ENCODE data around the gene NFKBIE. TPM values are rescaled to one million over a fixed set of nuclear protein-coding genes. Genes with fewer than 3 reads are reported as not detected.

Gene NFKBIE
- total and polyA plus RNA-seq, 9 of the 15 experiments (the other 6 are each of a cell fraction or from before 2014, with no cell fraction given): 2.1 to 16.4 (median 11.7) TPM

GRCh38 chr6:44237813-44238433 is 27.4 kb downstream of the NFKBIE start (continued):
- TF ChIP-seq MNT (conservative IDR thresholded peaks at IDR 0.05): peak; percentile 73 to 82
- no peak; the same call in 1 of the 2 replicates for TF ChIP-seq E2F5 (CRISPR knock-in tag; IDR thresholded peaks at IDR 0.05)
- TF ChIP-seq CBFA2T3 (IDR thresholded peaks at IDR 0.05): no peak
- peak; percentile 69 for TF ChIP-seq ZBTB17 (CRISPR knock-in tag; IDR thresholded peaks at IDR 0.05)
- no peak for TF ChIP-seq ARID3A (IDR thresholded peaks at IDR 0.05; ENCODE audit: borderline replicate concordance, low read depth, low read length)
- TF ChIP-seq KAT7 (CRISPR knock-in tag; IDR thresholded peaks at IDR 0.05; ENCODE audit: borderline replicate concordance): peak; percentile 91; the same call in 1 of the 2 replicates
- TF ChIP-seq TEAD2 (tag; IDR thresholded peaks at IDR 0.05): no peak
- TF ChIP-seq BCL6 (CRISPR knock-in tag; IDR thresholded peaks at IDR 0.05): no peak
- no peak for TF ChIP-seq TFE3 (CRISPR knock-in tag; IDR thresholded peaks at IDR 0.05)
- TF ChIP-seq ZNF507 (tag; conservative IDR thresholded peaks at IDR 0.05): no peak
- TF ChIP-seq POU5F1 (IDR thresholded peaks at IDR 0.05; ENCODE audit: borderline replicate concordance, low read depth, low read length, partially characterized antibody): no peak
- peak; percentile 93 for TF ChIP-seq AFF4 (CRISPR knock-in tag; IDR thresholded peaks at IDR 0.05)
- no peak for TF ChIP-seq CREB5 (CRISPR knock-in tag; IDR thresholded peaks at IDR 0.05)
- TF ChIP-seq HMG20A (CRISPR knock-in tag; conservative IDR thresholded peaks at IDR 0.05): no peak
- no peak for TF ChIP-seq GTF2B (IDR thresholded peaks at IDR 0.05; ENCODE audit: extremely low read depth, insufficient read length)
